ENCODE measurements around the gene CWC15.
"Not testable (repeated sequence)": the region's sequence is repeated elsewhere in the genome, so short reads cannot be mapped to it uniquely, and the experiment has no call there.

Gene CWC15

DNA sequence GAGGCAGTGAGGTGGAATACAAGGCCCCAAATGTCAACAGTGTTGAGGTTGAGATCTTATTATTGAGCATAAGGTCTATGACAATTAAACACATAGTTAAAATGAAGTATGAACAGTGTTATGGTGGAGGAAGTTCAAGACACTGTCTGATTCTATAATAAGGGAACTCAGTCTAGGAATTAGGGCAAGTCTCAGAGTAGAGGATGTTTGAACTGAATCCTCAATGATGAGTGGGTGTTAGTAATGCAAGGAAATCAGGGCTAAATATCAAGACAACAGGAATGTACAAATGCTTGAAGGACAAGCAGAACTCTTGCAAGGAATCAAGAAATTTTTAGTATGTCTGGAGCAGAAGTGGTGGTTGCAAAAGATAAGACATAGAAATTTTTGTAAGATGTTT lies 53.0 kb downstream of the CWC15 start:
- H3K4me2 ChIP-seq (ENCODE audit: low read length): no peak overlapping the region
- H2AFZ ChIP-seq (ENCODE audit: insufficient read depth, low read length, poor library complexity): no peak overlapping the region
- DNase-seq: peak in 1 of 2 donors; percentile 42
- no peak overlapping the region for H3K4me3 ChIP-seq (ENCODE audit: low read depth, low read length)
- no peaks in the 10 kb centered on the region for H3K79me1 ChIP-seq (ENCODE audit: low read length)
- H3K23ac ChIP-seq (ENCODE audit: low read length): no peak overlapping the region
- no peak overlapping the region for H3K9ac ChIP-seq (ENCODE audit: low read length)
- H3K27ac ChIP-seq (ENCODE audit: low read depth, low read length): no peak overlapping the region
- no peak overlapping the region for H4K8ac ChIP-seq (ENCODE audit: low read depth, low read length)
- H3K79me2 ChIP-seq (ENCODE audit: control insufficient read depth, insufficient read depth, low read length, poor library complexity): no peaks in the 10 kb centered on the region
- H2AK5ac ChIP-seq (ENCODE audit: low read length): no peak overlapping the region
- peaks cover 0 to 4% of the 10 kb centered on the region in 2 experiments for H3K4me1 ChIP-seq (ENCODE audit: control insufficient read depth in 1 of 2, insufficient read depth in 2 of 2, low read length in 2 of 2)
- H3K4ac ChIP-seq (ENCODE audit: low read depth, low read length): no peak overlapping the region
- no peaks in the 10 kb centered on the region for H3K27me3 ChIP-seq (ENCODE audit: insufficient read depth, low read length)
- no peak overlapping the region for H2BK120ac ChIP-seq (ENCODE audit: insufficient read depth, low read length, poor library complexity)
- no peak overlapping the region for H2BK5ac ChIP-seq (ENCODE audit: low read depth, low read length, poor library complexity)
- H4K12ac ChIP-seq (ENCODE audit: low read depth, low read length): no peak overlapping the region
- no peak overlapping the region for H3K18ac ChIP-seq (ENCODE audit: low read length)
- H2BK12ac ChIP-seq (ENCODE audit: low read length): no peak overlapping the region
- no peaks in the 10 kb centered on the region for H3K36me3 ChIP-seq (ENCODE audit: control insufficient read depth in 1 of 2, insufficient read depth in 2 of 2, low read length in 2 of 2)
- H3K14ac ChIP-seq (ENCODE audit: low read length): no peak overlapping the region
- no peaks in the 10 kb centered on the region for H3K9me3 ChIP-seq (ENCODE audit: insufficient read depth, low read depth, low read length)
- no peak overlapping the region for H4K91ac ChIP-seq (ENCODE audit: low read depth, low read length)

DNA sequence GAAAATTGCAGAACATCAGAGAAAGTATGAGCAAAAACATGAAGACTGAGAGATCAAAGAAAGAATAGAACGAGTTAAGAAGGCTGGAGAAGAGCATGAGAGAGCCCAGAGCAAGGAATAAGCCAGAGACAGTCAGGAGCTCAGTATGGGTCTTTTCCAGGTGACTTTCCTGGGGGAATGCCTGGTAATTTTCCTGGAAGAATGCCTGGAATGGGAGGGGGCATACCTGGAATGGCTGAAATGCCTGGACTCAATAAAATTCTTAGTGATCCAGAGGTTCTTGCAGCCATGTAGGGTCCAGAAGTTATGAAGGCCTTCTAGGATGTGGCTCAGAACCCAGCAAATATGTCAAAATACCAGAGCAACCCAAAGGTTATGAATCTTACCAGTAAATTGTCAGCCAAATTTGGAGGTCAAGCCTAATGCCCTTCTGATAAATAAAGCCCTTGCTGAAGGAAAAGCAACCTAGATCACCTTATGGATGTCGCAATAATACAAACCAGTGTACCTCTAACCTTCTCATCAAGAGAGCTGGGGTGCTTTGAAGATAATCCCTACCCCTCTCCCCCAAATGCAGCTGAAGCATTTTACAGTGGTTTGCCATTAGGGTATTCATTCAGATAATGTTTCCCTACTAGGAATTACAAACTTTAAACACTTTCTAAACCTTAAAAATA lies 59.5 kb downstream of the CWC15 start:
- H4K91ac ChIP-seq (ENCODE audit: low read depth, low read length); H2BK5ac ChIP-seq (ENCODE audit: low read depth, low read length, poor library complexity); H3K4me1 ChIP-seq (ENCODE audit: control insufficient read depth in 1 of 2, insufficient read depth in 2 of 2, low read length in 2 of 2); H3K18ac ChIP-seq (ENCODE audit: low read length); H3K36me3 ChIP-seq (ENCODE audit: control insufficient read depth in 1 of 2, insufficient read depth in 2 of 2, low read length in 2 of 2); H3K14ac ChIP-seq (ENCODE audit: low read length); H4K12ac ChIP-seq (ENCODE audit: low read depth, low read length); H2AFZ ChIP-seq (ENCODE audit: insufficient read depth, low read length, poor library complexity); H3K9me3 ChIP-seq (ENCODE audit: insufficient read depth, low read depth, low read length); H3K27ac ChIP-seq (ENCODE audit: low read depth, low read length); H3K79me1 ChIP-seq (ENCODE audit: low read length); H2BK120ac ChIP-seq (ENCODE audit: insufficient read depth, low read length, poor library complexity); H3K4me3 ChIP-seq (ENCODE audit: low read depth, low read length); H3K4ac ChIP-seq (ENCODE audit: low read depth, low read length); H3K9ac ChIP-seq (ENCODE audit: low read length); H4K8ac ChIP-seq (ENCODE audit: low read depth, low read length); H3K27me3 ChIP-seq (ENCODE audit: insufficient read depth, low read length); H3K4me2 ChIP-seq (ENCODE audit: low read length); H2BK12ac ChIP-seq (ENCODE audit: low read length); H2AK5ac ChIP-seq (ENCODE audit: low read length); H3K79me2 ChIP-seq (ENCODE audit: control insufficient read depth, insufficient read depth, low read length, poor library complexity); H3K23ac ChIP-seq (ENCODE audit: low read length); DNase-seq: not testable (repeated sequence)
- no CpG with 5 or more reads among the region's 2 CpGs for WGBS (ENCODE audit: extremely low coverage, insufficient coverage, insufficient read length)

DNA sequence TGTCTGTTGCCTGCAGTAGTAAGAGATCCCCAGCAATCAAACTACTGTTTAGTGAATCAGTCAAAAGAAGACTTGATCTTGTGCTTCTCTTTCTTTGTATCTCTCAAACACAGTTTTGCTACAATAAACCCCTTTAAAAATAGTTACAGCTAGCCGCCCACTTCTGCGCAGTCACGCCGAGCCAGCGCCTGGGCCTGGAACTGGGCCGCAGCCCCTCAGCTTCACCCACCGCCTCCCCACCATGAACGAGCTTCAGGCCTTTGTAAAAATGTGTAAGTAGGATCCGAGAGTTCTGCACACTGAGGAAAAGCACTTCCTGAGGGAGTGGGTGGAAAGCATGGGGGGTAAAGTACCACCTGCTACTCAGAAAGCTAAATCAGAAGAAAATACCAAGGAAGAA lies 60.5 kb downstream of the CWC15 start:
- no peak overlapping the region for H4K91ac ChIP-seq (ENCODE audit: low read depth, low read length)
- H2AK5ac ChIP-seq (ENCODE audit: low read length): no peak overlapping the region
- peaks cover 6 to 10% of the 10 kb centered on the region in 2 experiments for H3K4me1 ChIP-seq (ENCODE audit: control insufficient read depth in 1 of 2, insufficient read depth in 2 of 2, low read length in 2 of 2)
- H3K9me3 ChIP-seq (ENCODE audit: insufficient read depth, low read depth, low read length): no peaks in the 10 kb centered on the region
- no peak overlapping the region for H3K4me2 ChIP-seq (ENCODE audit: low read length)
- DNase-seq: no peak
- H4K8ac ChIP-seq (ENCODE audit: low read depth, low read length): no peak overlapping the region
- no peaks in the 10 kb centered on the region for H3K79me1 ChIP-seq (ENCODE audit: low read length)
- no peak overlapping the region for H2AFZ ChIP-seq (ENCODE audit: insufficient read depth, low read length, poor library complexity)
- H2BK120ac ChIP-seq (ENCODE audit: insufficient read depth, low read length, poor library complexity): no peak overlapping the region
- no peak overlapping the region for H3K27ac ChIP-seq (ENCODE audit: low read depth, low read length)
- no peak overlapping the region for H2BK5ac ChIP-seq (ENCODE audit: low read depth, low read length, poor library complexity)
- no peak overlapping the region for H3K9ac ChIP-seq (ENCODE audit: low read length)
- no peak overlapping the region for H2BK12ac ChIP-seq (ENCODE audit: low read length)
- no peak overlapping the region for H3K23ac ChIP-seq (ENCODE audit: low read length)
- H3K27me3 ChIP-seq (ENCODE audit: insufficient read depth, low read length): no peaks in the 10 kb centered on the region
- no peak overlapping the region for H4K12ac ChIP-seq (ENCODE audit: low read depth, low read length)
- H3K18ac ChIP-seq (ENCODE audit: low read length): no peak overlapping the region
- H3K36me3 ChIP-seq (ENCODE audit: control insufficient read depth in 1 of 2, insufficient read depth in 2 of 2, low read length in 2 of 2): peaks cover 2% of the 10 kb centered on the region in 2 experiments
- H3K4ac ChIP-seq (ENCODE audit: low read depth, low read length): no peak overlapping the region
- H3K14ac ChIP-seq (ENCODE audit: low read length): no peak overlapping the region
- WGBS (ENCODE audit: extremely low coverage, insufficient coverage, insufficient read length): no CpG with 5 or more reads among the region's 9 CpGs
- no peaks in the 10 kb centered on the region for H3K79me2 ChIP-seq (ENCODE audit: control insufficient read depth, insufficient read depth, low read length, poor library complexity)
- H3K4me3 ChIP-seq (ENCODE audit: low read depth, low read length): no peak overlapping the region

Data from trophoblast cell (in vitro differentiated cells and primary cell).